ENCODE results near the gene RAB11FIP5.

GRCh38 chr2:73076701-73077423, 35.9 kb downstream of the RAB11FIP5 start:
- TF ChIP-seq, protein P1, sequence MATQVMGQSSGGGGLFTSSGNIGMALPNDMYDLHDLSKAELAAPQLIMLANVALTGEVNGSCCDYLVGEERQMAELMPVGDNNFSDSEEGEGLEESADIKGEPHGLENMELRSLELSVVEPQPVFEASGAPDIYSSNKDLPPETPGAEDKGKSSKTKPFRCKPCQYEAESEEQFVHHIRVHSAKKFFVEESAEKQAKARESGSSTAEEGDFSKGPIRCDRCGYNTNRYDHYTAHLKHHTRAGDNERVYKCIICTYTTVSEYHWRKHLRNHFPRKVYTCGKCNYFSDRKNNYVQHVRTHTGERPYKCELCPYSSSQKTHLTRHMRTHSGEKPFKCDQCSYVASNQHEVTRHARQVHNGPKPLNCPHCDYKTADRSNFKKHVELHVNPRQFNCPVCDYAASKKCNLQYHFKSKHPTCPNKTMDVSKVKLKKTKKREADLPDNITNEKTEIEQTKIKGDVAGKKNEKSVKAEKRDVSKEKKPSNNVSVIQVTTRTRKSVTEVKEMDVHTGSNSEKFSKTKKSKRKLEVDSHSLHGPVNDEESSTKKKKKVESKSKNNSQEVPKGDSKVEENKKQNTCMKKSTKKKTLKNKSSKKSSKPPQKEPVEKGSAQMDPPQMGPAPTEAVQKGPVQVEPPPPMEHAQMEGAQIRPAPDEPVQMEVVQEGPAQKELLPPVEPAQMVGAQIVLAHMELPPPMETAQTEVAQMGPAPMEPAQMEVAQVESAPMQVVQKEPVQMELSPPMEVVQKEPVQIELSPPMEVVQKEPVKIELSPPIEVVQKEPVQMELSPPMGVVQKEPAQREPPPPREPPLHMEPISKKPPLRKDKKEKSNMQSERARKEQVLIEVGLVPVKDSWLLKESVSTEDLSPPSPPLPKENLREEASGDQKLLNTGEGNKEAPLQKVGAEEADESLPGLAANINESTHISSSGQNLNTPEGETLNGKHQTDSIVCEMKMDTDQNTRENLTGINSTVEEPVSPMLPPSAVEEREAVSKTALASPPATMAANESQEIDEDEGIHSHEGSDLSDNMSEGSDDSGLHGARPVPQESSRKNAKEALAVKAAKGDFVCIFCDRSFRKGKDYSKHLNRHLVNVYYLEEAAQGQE (IDR thresholded peaks at IDR 0.05; ENCODE audit: insufficient read depth in 1 of 2, low read depth in 2 of 2, low read length in 2 of 2): no peak
- TF ChIP-seq POLR2AphosphoS5 (IDR thresholded peaks at IDR 0.05; ENCODE audit: low read depth, low read length): no peak
- no peak for TF ChIP-seq TAF1 (IDR thresholded peaks at IDR 0.05; ENCODE audit: borderline replicate concordance, insufficient read depth, low read length)
- TF ChIP-seq FOXP2 (optimal IDR thresholded peaks at IDR 0.05; ENCODE audit: borderline replicate concordance, extremely low read depth, extremely low read length, insufficient read depth): no peak
